Tibial nerve (tissue), 4 donors: ENCODE data around the gene LIPM. TPM values are rescaled to one million over a fixed set of nuclear protein-coding genes. Genes with fewer than 3 reads are reported as not detected.
"Not testable (repeated sequence)": the region's sequence is repeated elsewhere in the genome, so short reads cannot be mapped to it uniquely, and the experiment has no call there.

Experiments
- DNase-seq, 2 donors: peaks; one replicate each; pipeline ENCODE4 v3.0.0-alpha.2; 2019; ENCODE audit warnings: low spot score in 2 of 2
- H3K27ac ChIP-seq, 4 donors: fragments of 200-600 bp; sonication (generic) in 3 of 4; one replicate each; pipeline ENCODE4 v1.5.1; 2017 to 2019; ENCODE audit warnings: mild to moderate bottlenecking in 1 of 4
- H3K27me3 ChIP-seq, 2 donors: fragments of 200-600 bp; sonication (generic) in 1 of 2; one replicate each; pipeline versions ENCODE4 v1.5.1 to v1.6.0; 2017 to 2019
- H3K36me3 ChIP-seq, 3 donors: fragments of 200-600 bp; sonication (generic); one replicate each; pipeline ENCODE4 v1.5.1; 2018 to 2019
- H3K4me1 ChIP-seq, 4 donors: fragments of 200-600 bp; sonication (generic) in 3 of 4; one replicate each; pipeline ENCODE4 v1.5.1; 2017 to 2019
- H3K4me3 ChIP-seq, 4 donors: fragments of 200-600 bp; sonication (generic) in 3 of 4; one replicate each; pipeline ENCODE4 v1.5.1; 2017 to 2019; ENCODE audit warnings: mild to moderate bottlenecking in 1 of 4, moderate library complexity in 1 of 4
- H3K9me3 ChIP-seq, 4 donors: fragments of 200-600 bp; sonication (generic) in 3 of 4; one replicate each; pipeline ENCODE4 v1.5.1; 2017 to 2019
- EP300 ChIP-seq, 2 donors: sonication (generic); formaldehyde crosslinking; IDR thresholded peaks; one replicate each; pipeline ENCODE4 v1.6.1; 2017; ENCODE audit warnings: antibody characterized with exemption in 2 of 2, mild to moderate bottlenecking in 1 of 2
- POLR2A ChIP-seq, 2 donors: fragments of 450-650 bp; IDR thresholded peaks; one replicate each; pipeline ENCODE4 v1.6.1; 2017; ENCODE audit warnings: antibody characterized with exemption in 2 of 2, mild to moderate bottlenecking in 2 of 2, moderate library complexity in 2 of 2
- WGBS, 2 donors: methylation state at CpG; one replicate each; pipeline ENCODE4 v1.1.5; 2018; 5-methylcytosine and 5-hydroxymethylcytosine counted together
- total RNA-seq, 4 donors: library from RNA; depleted of rRNA; stranded (reverse); fragments of >200 nt; gene quantifications; one replicate each; pipeline ENCODE4 v1.1.0, GENCODE V29; 2016
- TF ChIP-seq, protein P1 (sequence below), 5 experiments: fragments of 200-600 bp in 3 of 5; fragments of 450-650 bp in 2 of 5; sonication (generic) in 3 of 5; IDR thresholded peaks; one replicate each; pipeline ENCODE4 v1.5.1; 2016 to 2019; ENCODE audit warnings: antibody characterized with exemption in 5 of 5, mild to moderate bottlenecking in 3 of 5, moderate library complexity in 2 of 5

Gene LIPM
- total RNA-seq, 4 donors from 2014 or later, result not detected

DNA sequence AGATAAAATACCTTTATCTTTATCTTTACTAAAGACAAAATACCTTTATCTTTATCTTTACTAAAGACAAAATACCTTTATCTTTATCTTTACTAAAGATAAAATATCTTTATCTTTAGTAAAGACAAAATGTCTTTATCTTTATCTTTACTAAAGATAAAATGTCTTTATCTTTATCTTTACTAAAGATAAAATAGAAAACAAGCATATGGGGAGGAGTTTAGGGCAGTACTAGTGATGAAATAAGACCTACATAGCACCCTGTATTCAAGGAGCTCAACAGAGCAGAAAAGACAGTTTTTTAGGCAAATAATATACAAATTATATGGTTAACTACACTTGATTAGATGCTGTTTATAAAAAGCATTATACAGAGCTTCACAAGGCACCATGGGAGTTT is 29.8 kb downstream of the LIPM start:
- Histone ChIP-seq H3K27ac (no peak overlapping the region), H3K36me3 (no peaks in the 10 kb centered on the region), H3K9me3 (no peaks in the 10 kb centered on the region), H3K4me1 (peaks cover 0 to 3% (median 0%) of the 10 kb centered on the region in 4 donors), H3K4me3 (no peak overlapping the region), H3K27me3 (no peaks in the 10 kb centered on the region)
- TF ChIP-seq EP300 (IDR thresholded peaks at IDR 0.05), result no peak
- no peak for TF ChIP-seq POLR2A (IDR thresholded peaks at IDR 0.05)
- TF ChIP-seq, protein P1, sequence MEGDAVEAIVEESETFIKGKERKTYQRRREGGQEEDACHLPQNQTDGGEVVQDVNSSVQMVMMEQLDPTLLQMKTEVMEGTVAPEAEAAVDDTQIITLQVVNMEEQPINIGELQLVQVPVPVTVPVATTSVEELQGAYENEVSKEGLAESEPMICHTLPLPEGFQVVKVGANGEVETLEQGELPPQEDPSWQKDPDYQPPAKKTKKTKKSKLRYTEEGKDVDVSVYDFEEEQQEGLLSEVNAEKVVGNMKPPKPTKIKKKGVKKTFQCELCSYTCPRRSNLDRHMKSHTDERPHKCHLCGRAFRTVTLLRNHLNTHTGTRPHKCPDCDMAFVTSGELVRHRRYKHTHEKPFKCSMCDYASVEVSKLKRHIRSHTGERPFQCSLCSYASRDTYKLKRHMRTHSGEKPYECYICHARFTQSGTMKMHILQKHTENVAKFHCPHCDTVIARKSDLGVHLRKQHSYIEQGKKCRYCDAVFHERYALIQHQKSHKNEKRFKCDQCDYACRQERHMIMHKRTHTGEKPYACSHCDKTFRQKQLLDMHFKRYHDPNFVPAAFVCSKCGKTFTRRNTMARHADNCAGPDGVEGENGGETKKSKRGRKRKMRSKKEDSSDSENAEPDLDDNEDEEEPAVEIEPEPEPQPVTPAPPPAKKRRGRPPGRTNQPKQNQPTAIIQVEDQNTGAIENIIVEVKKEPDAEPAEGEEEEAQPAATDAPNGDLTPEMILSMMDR (IDR thresholded peaks at IDR 0.05), result no peak
- DNase-seq, result no peak

DNA sequence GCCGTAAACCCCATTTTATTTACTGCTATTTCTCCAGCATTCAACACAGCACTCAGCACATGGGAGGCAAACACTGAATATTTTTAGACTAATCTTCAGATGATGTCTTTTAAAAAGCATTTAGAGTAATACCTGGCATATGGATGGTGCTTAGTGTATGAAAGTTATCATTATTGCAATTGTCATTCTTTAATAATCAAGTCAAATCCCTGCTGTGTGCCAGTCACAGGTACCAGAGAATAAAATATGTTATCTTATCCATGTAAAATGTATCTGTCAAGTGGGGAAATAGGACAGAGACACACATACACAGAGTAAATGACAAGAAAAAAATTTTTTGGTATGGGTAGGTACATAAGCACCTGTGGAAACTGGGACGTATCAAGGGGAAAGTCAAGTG is 30.6 kb downstream of the LIPM start:
- H3K27ac ChIP-seq, result no peak overlapping the region
- 88% methylated on average over 2 of the region's 2 CpGs for WGBS, 2 donors
- H3K4me3 ChIP-seq, result no peak overlapping the region
- peaks cover 0 to 3% (median 0%) of the 10 kb centered on the region in 4 donors for H3K4me1 ChIP-seq
- no peaks in the 10 kb centered on the region for H3K27me3 ChIP-seq
- TF ChIP-seq, protein P1 (IDR thresholded peaks at IDR 0.05), result no peak
- TF ChIP-seq EP300 (IDR thresholded peaks at IDR 0.05) (no peak), POLR2A (IDR thresholded peaks at IDR 0.05) (no peak)
- DNase-seq, result no peak
- no peaks in the 10 kb centered on the region for H3K9me3 ChIP-seq
- H3K36me3 ChIP-seq, result no peaks in the 10 kb centered on the region

DNA sequence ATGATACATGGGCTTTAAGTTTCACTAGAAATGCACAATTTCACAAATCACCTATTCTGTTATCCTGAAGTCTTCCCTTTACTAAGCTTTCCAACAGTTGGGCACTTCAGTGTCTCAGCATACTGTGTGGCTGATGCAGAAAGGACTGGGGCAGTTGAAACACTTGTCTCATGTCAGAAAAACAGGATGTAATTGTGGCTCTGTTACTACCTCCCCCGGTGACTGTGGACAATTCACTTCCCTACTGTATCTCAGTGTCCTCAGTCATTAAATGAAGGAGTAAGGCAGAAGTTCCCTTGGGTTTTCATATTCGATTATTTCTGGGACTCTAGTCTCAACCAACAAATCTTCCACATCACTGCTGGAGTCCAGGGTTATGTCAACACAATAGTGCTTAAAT is 31.2 kb downstream of the LIPM start:
- Histone ChIP-seq H3K4me1 (peaks cover 0 to 3% (median 0%) of the 10 kb centered on the region in 4 donors), H3K9me3 (no peaks in the 10 kb centered on the region), H3K27ac (no peak overlapping the region), H3K4me3 (no peak overlapping the region), H3K27me3 (no peaks in the 10 kb centered on the region), H3K36me3 (no peaks in the 10 kb centered on the region)
- DNase-seq, result no peak
- no peak for TF ChIP-seq POLR2A (IDR thresholded peaks at IDR 0.05)
- TF ChIP-seq EP300 (IDR thresholded peaks at IDR 0.05), result no peak
- TF ChIP-seq, protein P1 (IDR thresholded peaks at IDR 0.05), result no peak
- WGBS, 2 donors, result 48 to 57% methylated on average over 2 of the region's 2 CpGs

DNA sequence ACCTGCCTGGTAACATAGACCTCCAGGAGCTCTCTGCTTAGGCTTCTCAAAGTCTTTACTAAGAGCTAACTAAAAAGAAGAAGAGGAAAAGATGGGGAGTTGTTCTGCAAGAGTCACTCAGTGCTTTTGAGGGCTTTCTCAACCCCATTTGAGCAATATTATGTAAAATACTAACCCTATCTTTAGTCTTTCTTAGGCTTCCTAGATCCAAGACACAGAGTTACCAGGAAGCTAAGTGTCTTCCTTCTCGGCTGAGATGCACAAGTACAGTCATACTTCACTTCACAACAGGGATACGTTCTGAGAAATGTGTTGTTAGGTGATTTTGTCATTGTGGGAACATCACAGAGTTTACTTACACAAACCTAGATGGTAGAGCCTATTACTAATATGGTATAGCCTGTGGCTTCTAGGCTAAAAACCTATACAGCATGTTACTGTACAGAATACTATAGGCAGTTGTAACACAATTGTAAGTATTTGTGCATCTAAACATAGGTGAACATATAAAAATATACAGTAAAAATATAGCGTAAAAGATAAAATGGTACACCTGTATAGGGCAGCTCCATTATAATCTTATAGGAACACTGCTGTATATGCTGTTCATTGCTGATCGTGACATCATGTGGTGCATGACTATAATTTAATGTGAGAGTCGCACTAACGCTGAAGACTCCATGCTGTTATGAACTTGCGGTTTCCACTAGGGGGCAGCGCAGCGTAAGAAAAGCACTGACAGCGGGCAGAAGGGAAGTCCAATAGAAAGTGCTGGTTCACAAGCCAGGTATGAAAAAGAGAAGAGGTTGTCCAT is 32.8 kb downstream of the LIPM start:
- H3K4me1 ChIP-seq, result peaks cover 0 to 3% (median 0%) of the 10 kb centered on the region in 4 donors
- WGBS, 2 donors, result 17% methylated on average over 10 of the region's 10 CpGs
- no peaks in the 10 kb centered on the region for H3K27me3 ChIP-seq
- no peak overlapping the region for H3K4me3 ChIP-seq
- no peak for TF ChIP-seq POLR2A (IDR thresholded peaks at IDR 0.05)
- peak in 1 of 2 donors; percentile 45 for TF ChIP-seq EP300 (IDR thresholded peaks at IDR 0.05)
- TF ChIP-seq, protein P1 (IDR thresholded peaks at IDR 0.05), result peak; percentile 78 to 90 (median 84)
- H3K27ac ChIP-seq, result no peak overlapping the region
- DNase-seq, result peak; percentile 70 to 86
- no peaks in the 10 kb centered on the region for H3K9me3 ChIP-seq
- no peaks in the 10 kb centered on the region for H3K36me3 ChIP-seq

DNA sequence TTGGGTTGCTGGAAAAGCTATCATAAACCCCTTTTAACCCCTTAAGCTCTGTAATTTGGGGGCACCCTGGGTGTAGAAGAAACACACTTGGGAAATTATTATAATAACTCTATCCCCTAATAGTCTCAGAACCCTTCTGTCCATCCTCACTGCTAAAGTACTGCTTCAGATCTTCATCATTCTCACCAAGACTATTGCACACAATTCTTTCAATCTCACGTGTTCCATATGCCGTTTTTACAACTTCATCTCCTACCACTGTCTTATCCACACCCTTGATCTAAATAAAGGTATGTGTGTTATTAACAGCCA is 33.3 kb downstream of the LIPM start:
- no peak for DNase-seq
- Histone ChIP-seq H3K4me1 (peaks cover 0 to 3% (median 0%) of the 10 kb centered on the region in 4 donors), H3K27ac (no peak overlapping the region), H3K9me3 (no peaks in the 10 kb centered on the region), H3K4me3 (no peak overlapping the region), H3K36me3 (no peaks in the 10 kb centered on the region), H3K27me3 (no peaks in the 10 kb centered on the region)
- TF ChIP-seq, protein P1 (IDR thresholded peaks at IDR 0.05), result no peak
- no peak for TF ChIP-seq EP300 (IDR thresholded peaks at IDR 0.05)
- TF ChIP-seq POLR2A (IDR thresholded peaks at IDR 0.05), result no peak
- WGBS, 2 donors, result 15 to 21% methylated on average over 2 of the region's 2 CpGs

DNA sequence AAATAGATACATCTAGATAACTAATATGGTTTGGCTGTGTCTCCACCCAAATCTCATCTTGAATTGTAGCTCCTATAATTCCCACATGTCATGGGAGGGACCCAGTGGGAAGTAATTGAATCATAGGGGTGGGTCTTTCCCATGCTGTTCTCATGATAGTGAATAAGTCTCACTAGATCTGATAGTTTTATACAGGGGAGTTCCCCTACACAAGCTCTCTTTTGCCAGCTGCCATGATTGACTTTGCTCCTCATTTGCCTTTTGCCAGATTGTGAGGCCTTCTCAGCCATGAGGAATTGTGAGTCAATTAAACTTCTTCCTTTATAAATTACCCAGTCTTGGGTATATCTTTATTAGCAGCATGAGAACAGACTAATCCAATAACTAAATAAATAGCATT is 35.1 kb downstream of the LIPM start:
- not testable (repeated sequence) for H3K27ac ChIP-seq, H3K4me3 ChIP-seq, H3K36me3 ChIP-seq, H3K9me3 ChIP-seq, H3K27me3 ChIP-seq, DNase-seq, H3K4me1 ChIP-seq
